HepG2 (cell line): ENCODE data around the gene EFNA2. TPM values are rescaled to one million over a fixed set of nuclear protein-coding genes. Genes with fewer than 3 reads are reported as not detected.

Experiments used
- ATF1 ChIP-seq: IDR thresholded peaks from 2 replicates; pipeline ENCODE4 v1.6.1; 2016; ENCODE audit warnings: mild to moderate bottlenecking, control low read depth
- ETV5 ChIP-seq: IDR thresholded peaks from 2 replicates; pipeline ENCODE4 v1.6.1; 2018; ENCODE audit warnings: missing biosample characterization, missing genetic modification reagents, inconsistent platforms, borderline replicate concordance
- FOXK1 ChIP-seq: sonication (generic); formaldehyde crosslinking; IDR thresholded peaks from 2 replicates; pipeline ENCODE4 v1.4.0; 2020; ENCODE audit warnings: low read depth, missing genetic modification reagents, borderline replicate concordance
- HNRNPK ChIP-seq: fragments of 200-400 bp; formaldehyde crosslinking; IDR thresholded peaks from 2 replicates; pipeline ENCODE4 v1.6.1; 2018; ENCODE audit warnings: low read length, low read depth, moderate library complexity, mild to moderate bottlenecking; ENCODE audit not compliant: poor library complexity, severe bottlenecking
- JUND ChIP-seq: sonication (generic); formaldehyde crosslinking; IDR thresholded peaks from 2 replicates; pipeline ENCODE4 v1.8.0; 2022; ENCODE audit warnings: mild to moderate bottlenecking, missing genetic modification reagents
- MAFG ChIP-seq: sonication (generic); formaldehyde crosslinking; IDR thresholded peaks from 2 replicates; pipeline ENCODE4 v1.5.1; 2020; ENCODE audit warnings: mild to moderate bottlenecking, missing genetic modification reagents
- MXD1 ChIP-seq: sonication (generic); formaldehyde crosslinking; IDR thresholded peaks from 2 replicates; pipeline ENCODE4 v1.4.0; 2020; ENCODE audit warnings: mild to moderate bottlenecking, missing genetic modification reagents
- NCOA5 ChIP-seq: sonication (generic); formaldehyde crosslinking; IDR thresholded peaks from 2 replicates; pipeline ENCODE4 v1.4.0; 2020; ENCODE audit warnings: missing genetic modification reagents
- NFKB2 ChIP-seq: sonication (generic); formaldehyde crosslinking; IDR thresholded peaks from 2 replicates; pipeline ENCODE4 v1.4.0; 2020; ENCODE audit warnings: missing genetic modification reagents, borderline replicate concordance
- NFRKB ChIP-seq: fragments of 450-650 bp; IDR thresholded peaks from 2 replicates; pipeline ENCODE4 v1.6.1; 2017
- PCBP2 ChIP-seq: fragments of 200-400 bp; formaldehyde crosslinking; optimal IDR thresholded peaks from 2 replicates; pipeline ENCODE3; 2018; ENCODE audit warnings: low read length, low read depth; ENCODE audit not compliant: poor library complexity, severe bottlenecking
- PRMT3 ChIP-seq: sonication (generic); formaldehyde crosslinking; IDR thresholded peaks from 2 replicates; pipeline ENCODE4 v1.8.1; 2022; ENCODE audit warnings: low read depth, mild to moderate bottlenecking, moderate library complexity, missing genetic modification reagents, borderline replicate concordance
- SIN3A ChIP-seq: IDR thresholded peaks from 2 replicates; pipeline ENCODE4 v1.6.1; 2011; ENCODE audit warnings: low read depth, mild to moderate bottlenecking, control low read depth, low read length, borderline replicate concordance
- TBP ChIP-seq: sonication (generic); formaldehyde crosslinking; IDR thresholded peaks from 2 replicates; pipeline ENCODE4 v1.5.0; 2020; ENCODE audit warnings: missing genetic modification reagents
- TIGD3 ChIP-seq: sonication (generic); formaldehyde crosslinking; IDR thresholded peaks from 2 replicates; pipeline ENCODE4 v1.5.1; 2020; ENCODE audit warnings: mild to moderate bottlenecking, missing genetic modification reagents, borderline replicate concordance
- YEATS2 ChIP-seq: sonication (generic); formaldehyde crosslinking; IDR thresholded peaks from 2 replicates; pipeline ENCODE4 v1.4.0; 2020; ENCODE audit warnings: missing genetic modification reagents, borderline replicate concordance
- ZFY ChIP-seq: sonication (generic); formaldehyde crosslinking; IDR thresholded peaks from 2 replicates; pipeline ENCODE4 v1.4.0; 2020; ENCODE audit warnings: missing genetic modification reagents
- ZFYVE20 ChIP-seq: sonication (generic); formaldehyde crosslinking; IDR thresholded peaks from 2 replicates; pipeline ENCODE4 v1.8.0; 2023; ENCODE audit warnings: low read depth, mild to moderate bottlenecking, moderate library complexity, missing genetic modification reagents, borderline replicate concordance
- ZMYM3 ChIP-seq: sonication (generic); formaldehyde crosslinking; IDR thresholded peaks from 2 replicates; pipeline ENCODE4 v1.5.1; 2020; ENCODE audit warnings: mild to moderate bottlenecking, missing genetic modification reagents
- ZNF275 ChIP-seq: sonication (generic); formaldehyde crosslinking; IDR thresholded peaks from 2 replicates; pipeline ENCODE4 v1.8.0; 2022; ENCODE audit warnings: missing genetic modification reagents, mild to moderate bottlenecking, inconsistent platforms, borderline replicate concordance
- ZNF557 ChIP-seq: sonication (generic); formaldehyde crosslinking; IDR thresholded peaks from 2 replicates; pipeline ENCODE4 v1.4.0; 2020; ENCODE audit warnings: missing genetic modification reagents
- ZNF720 ChIP-seq: sonication (generic); formaldehyde crosslinking; IDR thresholded peaks from 2 replicates; pipeline ENCODE4 v1.4.0; 2020; ENCODE audit warnings: missing genetic modification reagents
- ZNF737 ChIP-seq: sonication (generic); formaldehyde crosslinking; IDR thresholded peaks from 2 replicates; pipeline ENCODE4 v1.5.0; 2020; ENCODE audit warnings: missing genetic modification reagents, mild to moderate bottlenecking, borderline replicate concordance
- ZNF773 ChIP-seq: sonication (generic); formaldehyde crosslinking; IDR thresholded peaks from 2 replicates; pipeline ENCODE4 v1.4.0; 2020; ENCODE audit warnings: missing genetic modification reagents, borderline replicate concordance
- ZNF800 ChIP-seq: sonication (generic); formaldehyde crosslinking; IDR thresholded peaks from 2 replicates; pipeline ENCODE4 v1.4.0; 2020; ENCODE audit warnings: missing genetic modification reagents
- ZNF879 ChIP-seq: sonication (generic); formaldehyde crosslinking; IDR thresholded peaks from 2 replicates; pipeline ENCODE4 v1.8.1; 2023; ENCODE audit warnings: missing genetic modification reagents
- polyA plus RNA-seq, 8 experiments: library from polyadenylated mRNA; depleted of rRNA in 3 of 8; stranded (reverse) in 7 of 8; unstranded in 1 of 8; fragments of >200 nt; fragmentation: Illumina TruSeq in 4 of 8; extraction: Trizol in 4 of 8; gene quantifications; 2 replicates each; pipeline versions ENCODE4 v1.2.1 to v1.2.3, GENCODE V29; 2011 to 2016; ENCODE audit warnings: low read depth in 4 of 8, missing spikeins in 1 of 8, mixed read lengths in 1 of 8; ENCODE audit not compliant: insufficient read depth in 1 of 8
- total RNA-seq, 5 experiments: library from RNA; depleted of rRNA; stranded (reverse); fragments of >200 nt; fragmentation: Illumina TruSeq; extraction: Trizol; gene quantifications; 2 replicates each; pipeline ENCODE4 v1.2.3, GENCODE V29; 2016; ENCODE audit warnings: low read depth in 1 of 5

EFNA2 gene
- total and polyA plus RNA-seq, 2 of the 13 experiments (the other 11 are each of a cell fraction or from before 2014, with no cell fraction given), result 6.0 to 9.9 TPM

- peak; percentile 41; the same call in 1 of the 2 replicates for TF ChIP-seq ZFY (CRISPR knock-in tag)
- peak; percentile 40; the same call in 1 of the 2 replicates for TF ChIP-seq ATF1 (CRISPR knock-in tag)
- TF ChIP-seq ZMYM3 (CRISPR knock-in tag), result peak; percentile 68; the same call in 1 of the 2 replicates
- TF ChIP-seq MXD1 (CRISPR knock-in tag), result no peak
- TF ChIP-seq HNRNPK, result no peak
- TF ChIP-seq JUND, result no peak
- peak; percentile 87 for TF ChIP-seq FOXK1 (CRISPR knock-in tag)
- peak; percentile 34; the same call in 1 of the 2 replicates for TF ChIP-seq YEATS2
- 0 out of 2 replicates have a peak, but pooled peaks have one; percentile 26 for TF ChIP-seq ZNF879 (CRISPR knock-in tag)
- no peak; the same call in 1 of the 2 replicates for TF ChIP-seq ZNF800 (CRISPR knock-in tag)
- no peak for TF ChIP-seq TBP (CRISPR knock-in tag)
- TF ChIP-seq ZFYVE20 (CRISPR knock-in tag), result no peak
- no peak for TF ChIP-seq NFRKB
- no peak for TF ChIP-seq ZNF773 (CRISPR knock-in tag)
- no peak; the same call in 1 of the 2 replicates for TF ChIP-seq SIN3A
- TF ChIP-seq NFKB2 (CRISPR knock-in tag), result no peak
- no peak for TF ChIP-seq ZNF737 (CRISPR knock-in tag)
- TF ChIP-seq PRMT3 (CRISPR knock-in tag), result no peak
- no peak for TF ChIP-seq ZNF720 (CRISPR knock-in tag)
- no peak for TF ChIP-seq NCOA5 (CRISPR knock-in tag)
- TF ChIP-seq TIGD3, result no peak
- no peak for TF ChIP-seq MAFG (CRISPR knock-in tag)
- no peak for TF ChIP-seq PCBP2
- no peak for TF ChIP-seq ZNF557 (CRISPR knock-in tag)
- peak; percentile 79; the same call in 1 of the 2 replicates for TF ChIP-seq ETV5
- TF ChIP-seq ZNF275 (CRISPR knock-in tag), result no peak
These were observed 40.8 kb upstream of the EFNA2 start (continued) for GRCh38 chr19:1244693-1245451.
